DMS 273 (cell line): ENCODE results near the gene THAP2.
"Not testable (repeated sequence)": the region's sequence is repeated elsewhere in the genome, so short reads cannot be mapped to it uniquely, and the experiment has no call there.

Source experiments
- DNase-seq: peaks from one replicate; lab custom pipeline; 2025; ENCODE audit not compliant: unreplicated experiment; lab: John Stamatoyannopoulos, UW

THAP2 gene

GRCh38 chr12:71702181-71702580 is 38.1 kb downstream of the THAP2 start:
- not testable (repeated sequence) for DNase-seq

GRCh38 chr12:71702590-71702989 is 38.5 kb downstream of the THAP2 start:
- DNase-seq, result no peak

GRCh38 chr12:71703206-71703605 is 39.1 kb downstream of the THAP2 start:
- no peak for DNase-seq

- no peak for DNase-seq
Measured at GRCh38 chr12:71704920-71705319, 40.8 kb downstream of the THAP2 start.

GRCh38 chr12:71708658-71709057 is 44.6 kb downstream of the THAP2 start:
- DNase-seq, result no peak

GRCh38 chr12:71710276-71711125 is 46.4 kb downstream of the THAP2 start:
- DNase-seq, result no peak

GRCh38 chr12:71718611-71719010 is 54.5 kb downstream of the THAP2 start:
- no peak for DNase-seq

- no peak for DNase-seq
Measured at GRCh38 chr12:71719647-71720370, 55.7 kb downstream of the THAP2 start.

GRCh38 chr12:71721783-71722505 is 57.8 kb downstream of the THAP2 start:
- DNase-seq, result no peak

- no peak for DNase-seq
Measured at GRCh38 chr12:71725011-71725410, 60.9 kb downstream of the THAP2 start.

- no peak for DNase-seq
Measured at GRCh38 chr12:71726548-71726947, 62.4 kb downstream of the THAP2 start.

GRCh38 chr12:71727958-71728357 is 63.9 kb downstream of the THAP2 start:
- DNase-seq, result no peak
